Measurements from ENCODE around the gene CD55.
A peak's percentile ranks its signal among the peaks of the same experiment; 100 is the strongest.

Gene CD55

GRCh38 chr1:207331354-207332313, 10.2 kb downstream of the CD55 start:
- no peak for DNase-seq

- DNase-seq, result no peak
Observed at GRCh38 chr1:207333009-207333600, 11.6 kb downstream of the CD55 start.

GRCh38 chr1:207333620-207334019, 12.1 kb downstream of the CD55 start:
- DNase-seq, result no peak

- DNase-seq, result no peak
Observed at GRCh38 chr1:207334337-207334736, 12.9 kb downstream of the CD55 start.

GRCh38 chr1:207335138-207335537, 13.7 kb downstream of the CD55 start:
- DNase-seq, result no peak

GRCh38 chr1:207335695-207336363, 14.4 kb downstream of the CD55 start:
- DNase-seq, result no peak

- DNase-seq, result no peak
Observed at GRCh38 chr1:207336559-207337467, 15.3 kb downstream of the CD55 start.

- DNase-seq, result no peak
Observed at GRCh38 chr1:207342332-207342731, 20.9 kb downstream of the CD55 start.

- no peak for DNase-seq
Observed at GRCh38 chr1:207343675-207344074, 22.2 kb downstream of the CD55 start.

- no peak for DNase-seq
Observed at GRCh38 chr1:207344221-207344620, 22.7 kb downstream of the CD55 start.

- no peak for DNase-seq
Observed at GRCh38 chr1:207345644-207346477, 24.4 kb downstream of the CD55 start.

- no peak for DNase-seq
Observed at GRCh38 chr1:207346513-207346912, 25.0 kb downstream of the CD55 start.

GRCh38 chr1:207349979-207350378, 28.5 kb downstream of the CD55 start:
- DNase-seq, result no peak

GRCh38 chr1:207352554-207352953, 31.1 kb downstream of the CD55 start:
- DNase-seq, result no peak

GRCh38 chr1:207355060-207355459, 33.6 kb downstream of the CD55 start:
- DNase-seq, result no peak

GRCh38 chr1:207355513-207356295, 34.2 kb downstream of the CD55 start:
- DNase-seq, result no peak

GRCh38 chr1:207361029-207361428, 39.6 kb downstream of the CD55 start:
- DNase-seq, result no peak

- peak; percentile 28 for DNase-seq
Observed at GRCh38 chr1:207361889-207362288, 40.4 kb downstream of the CD55 start.

- no peak for DNase-seq
Observed at GRCh38 chr1:207362962-207363860, 41.7 kb downstream of the CD55 start.

- DNase-seq, result no peak
Observed at GRCh38 chr1:207363871-207364270, 42.4 kb downstream of the CD55 start.
